ENCODE data around the gene PPBP.
"Not testable (repeated sequence)": the region's sequence is repeated elsewhere in the genome, so short reads cannot be mapped to it uniquely, and the experiment has no call there.

The PPBP gene

GRCh38 chr4:73990988-73991741 is 3.2 kb upstream of the PPBP start:
- DNase-seq (ENCODE audit: low read depth, low spot score): no peak
- no peak overlapping the region for H3K4me3 ChIP-seq (ENCODE audit: low read depth, low read length)
- in situ Hi-C loops (cut with HindIII; ENCODE audit: low sequenced_read_pairs): no loop called here
- no peak for TF ChIP-seq CTCF (IDR thresholded peaks at IDR 0.05; ENCODE audit: low read depth, low read length)

DNA sequence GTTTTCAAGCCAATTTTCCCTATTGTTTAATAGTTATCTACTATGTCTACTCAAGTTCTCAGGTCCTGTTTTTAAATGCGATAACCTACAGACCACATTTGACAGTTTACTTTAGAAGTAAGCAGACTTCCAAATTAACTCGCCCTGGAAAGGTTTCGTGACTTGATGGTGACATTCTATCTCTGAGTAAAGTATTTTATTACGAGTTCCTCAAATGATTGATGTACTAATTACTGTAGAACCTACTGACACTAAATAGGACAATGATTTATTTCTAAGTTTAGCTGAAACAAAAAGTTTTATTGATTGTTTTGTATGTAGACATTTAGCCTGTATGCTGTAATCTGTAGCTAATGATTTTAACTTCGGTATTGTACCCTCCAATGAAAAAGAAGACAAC is 1.9 kb upstream of the PPBP start:
- in situ Hi-C loops (cut with HindIII; ENCODE audit: low sequenced_read_pairs): no loop called here

GRCh38 chr4:73989031-73989430 is 1.0 kb upstream of the PPBP start:
- no peak for DNase-seq (ENCODE audit: low read depth, low spot score)
- in situ Hi-C loops (cut with HindIII; ENCODE audit: low sequenced_read_pairs): no loop called here
- H3K4me3 ChIP-seq (ENCODE audit: low read depth, low read length): no peak overlapping the region
- TF ChIP-seq CTCF (IDR thresholded peaks at IDR 0.05; ENCODE audit: low read depth, low read length): no peak

More for the DNA sequence above, 1.9 kb upstream of the PPBP start:
- no peak overlapping the region for H3K4me3 ChIP-seq (ENCODE audit: low read depth, low read length)
- no peak for DNase-seq (ENCODE audit: low read depth, low spot score)
- no peak for TF ChIP-seq CTCF (IDR thresholded peaks at IDR 0.05; ENCODE audit: low read depth, low read length)

DNA sequence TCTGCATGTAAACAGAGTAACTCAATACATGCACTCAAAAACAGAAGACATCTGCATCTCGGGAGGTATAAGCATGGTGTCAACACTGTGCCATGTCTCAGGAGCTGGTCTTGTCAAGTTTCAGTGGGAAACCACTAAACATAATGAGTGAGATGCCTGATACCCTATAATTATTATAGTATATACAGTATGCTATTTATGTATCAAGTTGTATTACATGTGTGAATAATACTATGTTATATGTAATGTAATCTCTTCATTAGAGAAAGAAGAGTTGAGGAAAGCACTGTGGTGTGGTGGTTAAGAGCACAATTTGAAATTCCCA is 2.5 kb downstream of the PPBP start:
- no peak for DNase-seq (ENCODE audit: low read depth, low spot score)
- TF ChIP-seq CTCF (IDR thresholded peaks at IDR 0.05; ENCODE audit: low read depth, low read length): no peak
- in situ Hi-C loops (cut with HindIII; ENCODE audit: low sequenced_read_pairs): no loop called here
- H3K4me3 ChIP-seq (ENCODE audit: low read depth, low read length): no peak overlapping the region

- TF ChIP-seq CTCF (IDR thresholded peaks at IDR 0.05; ENCODE audit: low read depth, low read length): no peak
- DNase-seq (ENCODE audit: low read depth, low spot score): no peak
- in situ Hi-C loops (cut with HindIII; ENCODE audit: low sequenced_read_pairs): no loop called here
- no peak overlapping the region for H3K4me3 ChIP-seq (ENCODE audit: low read depth, low read length)
These were observed 3.1 kb downstream of the PPBP start for GRCh38 chr4:73984736-73985527.

- in situ Hi-C loops (cut with HindIII; ENCODE audit: low sequenced_read_pairs); H3K4me3 ChIP-seq (ENCODE audit: low read depth, low read length); DNase-seq (ENCODE audit: low read depth, low spot score): not testable (repeated sequence)
These were observed 6.8 kb downstream of the PPBP start for GRCh38 chr4:73981175-73981574.

GRCh38 chr4:73979407-73979957 is 8.5 kb downstream of the PPBP start:
- H3K4me3 ChIP-seq (ENCODE audit: low read depth, low read length): no peak overlapping the region
- no peak for DNase-seq (ENCODE audit: low read depth, low spot score)
- TF ChIP-seq CTCF (IDR thresholded peaks at IDR 0.05; ENCODE audit: low read depth, low read length): no peak
- in situ Hi-C loops (cut with HindIII; ENCODE audit: low sequenced_read_pairs): no loop called here
